ENCODE data around the gene ATXN3L. TPM values are rescaled to one million over a fixed set of nuclear protein-coding genes. Genes with fewer than 3 reads are reported as not detected.

The ATXN3L gene
- total RNA-seq, 1 experiment from 2014 or later, result not detected

DNA sequence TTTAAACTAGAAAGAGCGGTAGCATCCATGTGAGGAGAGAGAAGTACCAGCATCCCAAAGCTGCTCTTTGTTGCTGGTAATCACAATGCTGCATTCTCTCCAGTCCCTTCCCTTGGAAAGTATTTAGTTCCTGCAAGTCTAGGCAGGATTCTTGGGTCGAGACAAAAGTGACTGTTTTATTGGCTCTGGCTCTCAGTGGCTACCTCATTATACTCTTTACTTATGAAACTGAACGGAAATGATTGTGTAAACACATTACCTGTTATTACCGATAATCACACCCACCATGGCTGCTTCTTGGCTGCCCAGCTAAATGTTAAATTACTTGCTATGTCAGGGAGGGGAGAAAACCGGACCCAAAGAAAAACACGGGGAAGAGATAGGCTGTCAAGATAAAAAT, 26.2 kb downstream of the ATXN3L start:
- peaks cover 10% of the 10 kb centered on the region for H3K27me3 Mint-ChIP-seq (ENCODE audit: insufficient read depth, unreplicated experiment)
- DNase-seq (ENCODE audit: unreplicated experiment), result peak; percentile 87
- BruUV-seq (replicated peaks), result no TSS peak
- peak overlapping the region; percentile 68 for H3K27ac Mint-ChIP-seq (ENCODE audit: low read depth, unreplicated experiment)
- H3K36me3 Mint-ChIP-seq (ENCODE audit: insufficient read depth, unreplicated experiment), result no peaks in the 10 kb centered on the region
- peaks cover 12% of the 10 kb centered on the region for H3K4me1 Mint-ChIP-seq (ENCODE audit: insufficient read depth, unreplicated experiment)
- H3K9me3 Mint-ChIP-seq (ENCODE audit: unreplicated experiment), result no peaks in the 10 kb centered on the region
- TF ChIP-seq, protein P1, sequence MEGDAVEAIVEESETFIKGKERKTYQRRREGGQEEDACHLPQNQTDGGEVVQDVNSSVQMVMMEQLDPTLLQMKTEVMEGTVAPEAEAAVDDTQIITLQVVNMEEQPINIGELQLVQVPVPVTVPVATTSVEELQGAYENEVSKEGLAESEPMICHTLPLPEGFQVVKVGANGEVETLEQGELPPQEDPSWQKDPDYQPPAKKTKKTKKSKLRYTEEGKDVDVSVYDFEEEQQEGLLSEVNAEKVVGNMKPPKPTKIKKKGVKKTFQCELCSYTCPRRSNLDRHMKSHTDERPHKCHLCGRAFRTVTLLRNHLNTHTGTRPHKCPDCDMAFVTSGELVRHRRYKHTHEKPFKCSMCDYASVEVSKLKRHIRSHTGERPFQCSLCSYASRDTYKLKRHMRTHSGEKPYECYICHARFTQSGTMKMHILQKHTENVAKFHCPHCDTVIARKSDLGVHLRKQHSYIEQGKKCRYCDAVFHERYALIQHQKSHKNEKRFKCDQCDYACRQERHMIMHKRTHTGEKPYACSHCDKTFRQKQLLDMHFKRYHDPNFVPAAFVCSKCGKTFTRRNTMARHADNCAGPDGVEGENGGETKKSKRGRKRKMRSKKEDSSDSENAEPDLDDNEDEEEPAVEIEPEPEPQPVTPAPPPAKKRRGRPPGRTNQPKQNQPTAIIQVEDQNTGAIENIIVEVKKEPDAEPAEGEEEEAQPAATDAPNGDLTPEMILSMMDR (IDR thresholded peaks at IDR 0.05; ENCODE audit: unreplicated experiment), result no peak
- POLR2A ChIA-PET, result interaction anchor here (0.5 to 1.2 kb wide), 4 partner anchors 181 to 537 kb away, joined by 3 to 4 read pairs (median 3); no protein-coding TSS in a partner anchor
- peak overlapping the region; percentile 49 for H3K4me3 Mint-ChIP-seq (ENCODE audit: unreplicated experiment)
- CTCF ChIA-PET, result interaction anchor here (0.9 kb wide), 1 partner anchor 347 kb away, joined by 6 read pairs; no protein-coding TSS in a partner anchor
- intact Hi-C loops (cut with micrococcal nuclease), result no loop called here

- TF ChIP-seq, protein P1 (IDR thresholded peaks at IDR 0.05; ENCODE audit: unreplicated experiment), result no peak
These were observed 28.8 kb downstream of the ATXN3L start for GRCh38 chrX:13290891-13291614.

DNA sequence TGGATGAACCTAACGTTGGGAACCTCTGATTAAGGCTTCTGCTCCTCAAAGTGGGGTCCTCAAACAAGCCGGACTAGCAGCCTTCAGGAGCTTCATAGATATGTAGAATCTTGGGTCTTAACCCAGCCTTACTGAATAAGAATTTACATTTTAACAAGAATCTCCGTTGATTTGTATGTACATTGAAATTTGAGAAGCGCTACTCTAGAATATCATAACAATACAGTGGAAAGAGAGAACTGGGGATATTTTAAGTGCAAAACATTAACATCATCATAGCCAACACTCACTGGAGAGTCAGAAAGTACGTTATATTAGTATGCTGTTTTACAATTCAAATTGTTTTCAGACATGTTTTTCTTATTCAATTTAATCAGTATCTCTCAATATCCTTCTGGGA, 31.2 kb downstream of the ATXN3L start:
- Mint-ChIP-seq H3K36me3 (ENCODE audit: insufficient read depth, unreplicated experiment) (no peaks in the 10 kb centered on the region), H3K27me3 (ENCODE audit: insufficient read depth, unreplicated experiment) (peaks cover 4% of the 10 kb centered on the region), H3K4me1 (ENCODE audit: insufficient read depth, unreplicated experiment) (peaks cover 31% of the 10 kb centered on the region), H3K4me3 (ENCODE audit: unreplicated experiment) (no peak overlapping the region), H3K27ac (ENCODE audit: low read depth, unreplicated experiment) (no peak overlapping the region), H3K9me3 (ENCODE audit: unreplicated experiment) (no peaks in the 10 kb centered on the region)
- TF ChIP-seq, protein P1 (IDR thresholded peaks at IDR 0.05; ENCODE audit: unreplicated experiment), result no peak
- BruUV-seq (replicated peaks), result no TSS peak
- DNase-seq (ENCODE audit: unreplicated experiment), result no peak
- ChIA-PET CTCF (no interaction called here), POLR2A (no interaction called here)
- intact Hi-C loops (cut with micrococcal nuclease), result no loop called here

More at GRCh38 chrX:13290891-13291614, 28.8 kb downstream of the ATXN3L start:
- intact Hi-C loops (cut with micrococcal nuclease), result no loop called here
- BruUV-seq (replicated peaks), result no TSS peak
- Mint-ChIP-seq H3K36me3 (ENCODE audit: insufficient read depth, unreplicated experiment) (no peaks in the 10 kb centered on the region), H3K27me3 (ENCODE audit: insufficient read depth, unreplicated experiment) (peaks cover 10% of the 10 kb centered on the region), H3K4me3 (ENCODE audit: unreplicated experiment) (no peak overlapping the region), H3K27ac (ENCODE audit: low read depth, unreplicated experiment) (no peak overlapping the region), H3K4me1 (ENCODE audit: insufficient read depth, unreplicated experiment) (peaks cover 30% of the 10 kb centered on the region), H3K9me3 (ENCODE audit: unreplicated experiment) (no peaks in the 10 kb centered on the region)
- CTCF ChIA-PET, result interaction anchor here (0.8 kb wide), 1 partner anchor 196 kb away, joined by 3 read pairs; no protein-coding TSS in a partner anchor
- DNase-seq (ENCODE audit: unreplicated experiment), result no peak
- POLR2A ChIA-PET, result no interaction called here

DNA sequence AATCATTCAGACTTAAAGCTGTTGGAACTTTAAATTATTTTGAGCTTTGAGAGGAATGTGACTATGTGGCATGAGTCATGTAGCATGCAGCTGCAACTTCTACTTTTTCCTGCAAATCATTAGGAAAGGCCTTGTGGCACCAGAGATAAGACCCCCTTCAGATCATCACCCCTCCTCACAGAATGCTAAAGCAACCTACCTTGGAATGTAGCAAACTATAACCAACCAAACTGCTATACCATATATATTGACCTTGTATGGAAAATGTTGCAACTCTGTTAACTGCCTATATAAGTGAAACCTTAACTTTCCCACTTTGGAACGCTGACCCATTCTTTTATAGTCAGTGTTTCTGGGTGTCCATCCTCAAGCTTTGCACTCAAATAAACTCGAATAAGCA, 32.0 kb downstream of the ATXN3L start:
- Mint-ChIP-seq H3K27ac (ENCODE audit: low read depth, unreplicated experiment) (peak overlapping the region; percentile 14), H3K4me3 (ENCODE audit: unreplicated experiment) (no peak overlapping the region), H3K4me1 (ENCODE audit: insufficient read depth, unreplicated experiment) (peaks cover 25% of the 10 kb centered on the region), H3K9me3 (ENCODE audit: unreplicated experiment) (no peaks in the 10 kb centered on the region), H3K36me3 (ENCODE audit: insufficient read depth, unreplicated experiment) (no peaks in the 10 kb centered on the region), H3K27me3 (ENCODE audit: insufficient read depth, unreplicated experiment) (peaks cover under 1% of the 10 kb centered on the region)
- TF ChIP-seq, protein P1 (IDR thresholded peaks at IDR 0.05; ENCODE audit: unreplicated experiment), result no peak
- peak; percentile 14 for DNase-seq (ENCODE audit: unreplicated experiment)
- BruUV-seq (replicated peaks), result no TSS peak
- ChIA-PET CTCF (no interaction called here), POLR2A (no interaction called here)
- intact Hi-C loops (cut with micrococcal nuclease), result no loop called here
